Smooth muscle cell of the coronary artery (primary cell): ENCODE results near the gene IRAK3. TPM values are rescaled to one million over a fixed set of nuclear protein-coding genes. Genes with fewer than 3 reads are reported as not detected.

Experiments used
- total RNA-seq: library from RNA; depleted of rRNA; stranded (reverse); fragments of >200 nt; gene quantifications from 2 replicates; pipeline ENCODE4 v1.2.3, GENCODE V29; 2014; ENCODE audit warnings: low replicate concordance

IRAK3 gene
- total RNA-seq: 2.4 and 8.7 TPM in 2 replicates

DNA sequence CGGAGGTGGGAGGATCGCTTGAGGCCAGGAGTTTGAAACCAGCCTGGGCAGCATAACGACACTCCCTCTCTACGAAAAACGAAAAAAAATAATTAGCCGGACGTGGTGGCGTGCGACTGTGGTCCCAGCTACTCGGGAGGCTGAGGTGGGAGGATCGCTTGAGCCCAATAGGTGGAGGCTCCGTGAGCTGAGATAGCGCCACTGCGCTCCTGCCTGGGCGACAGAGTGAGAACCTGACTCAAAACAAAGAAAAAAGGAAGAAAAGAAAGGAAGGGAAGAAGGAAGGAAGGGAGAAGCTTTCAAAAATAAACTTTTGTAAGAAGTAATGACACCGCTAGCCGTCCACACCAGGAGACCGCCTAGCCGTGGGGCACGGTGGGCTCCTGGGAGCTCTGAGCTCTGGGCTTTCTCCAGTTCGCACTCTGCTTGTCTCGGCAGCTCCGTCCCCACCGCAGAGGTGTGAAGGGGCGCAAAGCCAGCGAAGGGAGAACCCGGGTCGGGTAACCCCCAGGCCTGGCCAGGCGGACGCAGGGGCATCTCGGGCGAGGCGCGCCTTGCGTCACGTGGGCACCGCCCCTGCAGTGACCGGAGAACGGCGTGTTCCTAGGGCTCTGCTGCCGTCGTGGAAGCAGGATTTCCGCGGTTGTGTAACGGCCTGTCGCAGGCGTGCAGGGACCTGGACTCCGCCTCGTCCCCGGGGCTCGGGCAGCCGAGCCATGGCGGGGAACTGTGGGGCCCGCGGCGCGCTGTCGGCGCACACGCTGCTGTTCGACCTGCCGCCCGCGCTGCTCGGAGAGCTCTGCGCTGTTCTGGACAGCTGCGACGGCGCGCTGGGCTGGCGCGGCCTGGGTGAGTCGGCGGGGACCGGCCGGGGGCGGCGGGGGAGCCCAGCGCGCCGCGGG lies at the start of gene IRAK3:
Gene IRAK3 (plus strand): TSS at position 631 of the 902 bp plus-strand sequence. CDS start 86 bp downstream, at position 717.

DNA sequence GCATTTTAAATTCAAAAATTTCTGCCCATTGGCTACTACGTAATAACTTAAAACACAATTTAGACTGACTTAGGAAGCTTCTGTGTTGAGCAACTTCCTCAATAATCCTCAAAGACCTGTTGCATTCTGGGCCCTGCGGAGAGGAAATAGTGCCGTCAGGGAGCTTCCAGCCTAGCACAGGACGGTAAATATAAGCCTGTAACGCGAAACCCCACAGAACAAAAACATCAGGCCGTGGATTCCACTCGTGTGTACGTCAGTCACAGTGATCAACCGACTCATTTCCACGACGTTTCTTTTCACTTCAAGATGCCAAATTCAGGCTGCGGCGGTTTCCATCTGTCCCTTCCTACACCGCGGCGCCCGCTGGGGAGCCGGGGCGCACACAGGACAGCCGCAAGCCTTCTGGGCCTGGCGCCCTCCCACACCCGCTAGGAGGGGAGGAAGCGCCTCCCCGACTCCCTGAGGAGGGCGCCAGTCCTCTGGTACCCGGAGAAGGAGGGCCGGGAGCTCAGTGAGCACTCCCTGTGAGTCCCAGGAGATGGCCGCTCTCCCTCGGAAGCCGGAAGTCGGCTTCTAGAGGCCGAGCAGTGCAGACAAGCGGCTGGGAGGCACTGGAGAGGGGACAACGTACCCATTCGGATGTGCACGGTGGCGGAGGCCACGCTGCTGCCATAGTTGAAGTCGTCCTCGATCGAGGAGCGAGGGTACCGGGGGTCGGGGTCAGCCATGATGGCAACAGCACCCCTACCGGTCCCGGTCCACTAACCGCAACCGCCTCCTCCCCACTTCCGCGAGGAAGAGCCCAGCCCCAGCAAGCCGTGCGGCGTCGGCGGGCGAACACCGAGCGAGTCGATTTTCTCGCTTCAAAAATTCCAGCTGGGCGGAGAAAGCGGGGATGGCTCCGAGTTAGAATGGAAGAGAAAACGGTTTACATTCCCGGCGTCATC lies 19.5 kb upstream of the IRAK3 start, which contains the start of gene TMBIM4:
Gene TMBIM4 (minus strand): TSS at position 776 of the 950 bp plus-strand sequence. CDS start 45 bp downstream, at position 731.

DNA sequence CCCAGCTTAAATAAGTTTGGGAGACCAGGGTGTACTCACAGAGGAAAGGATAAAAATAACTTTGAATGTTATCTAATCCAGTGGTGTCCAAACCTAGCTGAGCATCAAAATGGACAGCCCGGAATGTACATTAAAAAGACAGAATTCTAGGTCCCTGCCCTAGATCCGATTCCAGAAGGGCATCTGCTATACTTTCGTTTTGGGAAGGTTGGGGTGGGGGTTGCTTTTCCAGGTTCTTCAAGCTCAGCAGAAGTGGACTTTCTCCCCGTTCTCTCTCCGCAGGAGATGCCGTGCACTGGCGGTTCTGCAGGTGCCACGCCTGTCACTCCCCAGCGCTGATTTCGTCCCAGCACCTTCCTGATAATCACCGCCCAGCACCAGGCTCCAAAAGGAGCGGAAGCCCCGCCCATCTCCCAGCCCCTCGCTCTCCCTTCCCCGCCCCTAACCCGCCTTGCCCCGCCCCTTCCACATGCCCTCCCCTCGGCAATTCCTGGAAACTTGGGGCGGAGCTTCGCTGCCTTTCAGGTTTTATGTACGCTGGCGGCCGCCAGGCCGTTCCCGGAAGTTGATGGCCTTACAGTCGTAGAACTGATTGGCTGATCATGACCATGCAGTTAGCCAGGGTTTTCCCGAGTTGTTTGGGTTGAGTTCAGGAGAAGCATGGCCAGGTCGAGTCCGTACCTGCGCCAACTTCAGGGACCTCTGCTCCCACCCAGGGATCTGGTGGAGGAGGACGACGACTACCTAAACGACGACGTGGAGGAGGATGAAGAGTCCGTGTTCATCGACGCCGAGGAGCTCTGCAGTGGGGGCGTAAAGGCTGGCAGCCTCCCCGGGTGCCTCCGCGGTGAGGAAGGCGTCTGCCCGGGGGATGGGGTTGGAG lies 113.2 kb downstream of the IRAK3 start, which contains the start of gene HELB:
Gene HELB (plus strand): TSS at position 550 of the 883 bp plus-strand sequence. CDS start 111 bp downstream, at position 661.

Other genes starting within 250 kb of the IRAK3 start
- gene LLPH, start 58.5 kb upstream of the IRAK3 start, total RNA-seq: 2.3 and 3.7 TPM in 2 replicates
- gene TMBIM4, start 19.2 kb upstream of the IRAK3 start, total RNA-seq: 30.3 and 47.7 TPM in 2 replicates
- 2.9 TPM in 2 replicates for gene HELB, start 113.3 kb downstream of the IRAK3 start, total RNA-seq